ENCODE data around the gene CCDC141. TPM values are rescaled to one million over a fixed set of nuclear protein-coding genes. Genes with fewer than 3 reads are reported as not detected.
"Not testable (repeated sequence)": the region's sequence is repeated elsewhere in the genome, so short reads cannot be mapped to it uniquely, and the experiment has no call there.

CCDC141 gene
- total RNA-seq, 4 donors from 2014 or later: 1.1 to 11.6 (median 5.0) TPM

GRCh38 chr2:179017773-179018357, 32.1 kb downstream of the CCDC141 start:
- TF ChIP-seq CTCF (IDR thresholded peaks at IDR 0.05) (no peak), POLR2A (IDR thresholded peaks at IDR 0.05) (no peak)
- Histone ChIP-seq H3K9me3 (no peaks in the 10 kb centered on the region), H3K27me3 (no peaks in the 10 kb centered on the region), H3K36me3 (no peaks in the 10 kb centered on the region), H3K4me3 (no peak overlapping the region), H3K27ac (no peak overlapping the region), H3K4me1 (no peaks in the 10 kb centered on the region)
- no peak for DNase-seq

- H3K27ac ChIP-seq, H3K36me3 ChIP-seq, H3K27me3 ChIP-seq, H3K9me3 ChIP-seq, H3K4me1 ChIP-seq, DNase-seq, H3K4me3 ChIP-seq: not testable (repeated sequence)
Measured at GRCh38 chr2:179014189-179014588, 35.7 kb downstream of the CCDC141 start.

GRCh38 chr2:179005976-179006375, 44.0 kb downstream of the CCDC141 start:
- no peaks in the 10 kb centered on the region for H3K36me3 ChIP-seq
- H3K9me3 ChIP-seq: no peaks in the 10 kb centered on the region
- TF ChIP-seq POLR2A (IDR thresholded peaks at IDR 0.05) (no peak), CTCF (IDR thresholded peaks at IDR 0.05) (no peak)
- H3K27me3 ChIP-seq: no peaks in the 10 kb centered on the region
- DNase-seq: no peak
- H3K4me3 ChIP-seq: no peak overlapping the region
- H3K4me1 ChIP-seq: no peaks in the 10 kb centered on the region
- H3K27ac ChIP-seq: no peak overlapping the region

GRCh38 chr2:178999476-178999875, 50.5 kb downstream of the CCDC141 start:
- H3K9me3 ChIP-seq: peaks cover 0 to under 1% (median 0%) of the 10 kb centered on the region in 4 donors
- H3K4me1 ChIP-seq: no peaks in the 10 kb centered on the region
- H3K4me3 ChIP-seq: no peak overlapping the region
- H3K27me3 ChIP-seq: no peaks in the 10 kb centered on the region
- no peak overlapping the region for H3K27ac ChIP-seq
- no peak for DNase-seq
- no peaks in the 10 kb centered on the region for H3K36me3 ChIP-seq
- TF ChIP-seq POLR2A (IDR thresholded peaks at IDR 0.05) (no peak), CTCF (IDR thresholded peaks at IDR 0.05) (no peak)

- Histone ChIP-seq H3K36me3 (no peaks in the 10 kb centered on the region), H3K27ac (no peak overlapping the region), H3K27me3 (no peaks in the 10 kb centered on the region), H3K9me3 (peaks cover 0 to 3% (median 0%) of the 10 kb centered on the region in 4 donors), H3K4me1 (no peaks in the 10 kb centered on the region), H3K4me3 (no peak overlapping the region)
- no peak for DNase-seq
- TF ChIP-seq POLR2A (IDR thresholded peaks at IDR 0.05) (no peak), CTCF (IDR thresholded peaks at IDR 0.05) (no peak)
Measured at GRCh38 chr2:178998539-178998938, 51.4 kb downstream of the CCDC141 start.

GRCh38 chr2:178997477-178997876, 52.5 kb downstream of the CCDC141 start:
- no peak for TF ChIP-seq POLR2A (IDR thresholded peaks at IDR 0.05)
- DNase-seq: no peak
- Histone ChIP-seq H3K4me3 (no peak overlapping the region), H3K36me3 (no peaks in the 10 kb centered on the region), H3K27me3 (no peaks in the 10 kb centered on the region), H3K9me3 (peaks cover 0 to 3% (median 0%) of the 10 kb centered on the region in 4 donors), H3K27ac (no peak overlapping the region), H3K4me1 (no peaks in the 10 kb centered on the region)

- no peaks in the 10 kb centered on the region for H3K36me3 ChIP-seq
- H3K27me3 ChIP-seq: no peaks in the 10 kb centered on the region
- DNase-seq: no peak
- peaks cover 0 to 3% (median 0%) of the 10 kb centered on the region in 4 donors for H3K9me3 ChIP-seq
- H3K27ac ChIP-seq: no peak overlapping the region
- H3K4me3 ChIP-seq: no peak overlapping the region
- no peak for TF ChIP-seq POLR2A (IDR thresholded peaks at IDR 0.05)
- TF ChIP-seq CTCF (IDR thresholded peaks at IDR 0.05): no peak
- H3K4me1 ChIP-seq: no peaks in the 10 kb centered on the region
Measured at GRCh38 chr2:178997067-178997466, 52.9 kb downstream of the CCDC141 start.

Measured in Peyer's patch (tissue), 4 donors.